ENCODE data around the gene PPP2R5C.
A peak's percentile ranks its signal among the peaks of the same experiment; 100 is the strongest.
"Not testable (repeated sequence)": the region's sequence is repeated elsewhere in the genome, so short reads cannot be mapped to it uniquely, and the experiment has no call there.

The PPP2R5C gene

DNA sequence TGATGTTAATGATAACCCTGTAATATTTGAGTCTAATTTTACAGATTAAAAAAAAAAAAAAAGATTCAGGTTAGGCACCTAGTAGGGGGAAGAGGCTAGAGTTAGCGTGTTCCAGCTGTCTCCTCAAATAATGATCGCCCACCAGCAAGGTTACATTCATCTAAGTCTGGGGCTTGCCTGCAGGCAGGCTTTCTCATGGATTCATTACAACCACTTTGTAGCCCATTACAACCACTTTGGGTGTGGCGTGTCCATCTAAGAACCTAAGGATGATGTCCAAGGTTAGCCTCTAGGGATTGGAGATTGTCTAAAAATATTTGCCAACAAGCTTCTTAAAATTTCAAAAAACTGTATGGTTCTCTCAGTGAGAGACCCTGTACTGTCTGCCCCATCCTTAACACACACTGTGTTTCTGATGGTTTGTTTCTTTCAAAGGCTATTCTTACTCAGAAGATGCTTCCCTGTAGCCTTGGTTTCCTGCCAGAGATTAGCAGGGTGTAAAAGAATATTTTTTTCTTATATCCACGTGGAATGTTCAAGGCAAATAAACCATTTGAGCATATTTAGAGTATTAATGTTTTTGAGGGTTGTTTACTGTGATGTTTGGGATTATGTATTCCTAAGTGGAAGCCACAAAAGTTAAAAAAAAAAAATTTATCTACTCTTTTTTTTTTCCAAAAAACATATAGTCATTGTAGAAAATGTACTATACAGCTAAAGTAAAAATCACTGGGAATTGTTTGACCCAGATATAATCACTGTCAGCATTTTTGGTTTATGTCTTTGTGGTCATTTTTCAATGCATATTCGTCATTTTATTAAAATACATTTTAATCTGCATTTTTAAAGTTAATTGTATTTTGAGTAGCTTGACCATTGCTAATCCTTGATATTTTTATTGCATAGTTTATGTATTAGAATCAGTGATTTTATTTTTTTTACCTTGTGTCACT is 204.5 kb downstream of the PPP2R5C start:
- no peak for DNase-seq (ENCODE audit: low read depth, low spot score)

- DNase-seq (ENCODE audit: low read depth, low spot score): no peak
These were observed 205.2 kb downstream of the PPP2R5C start for GRCh38 chr14:101966742-101967141.

- no peak for DNase-seq (ENCODE audit: low read depth, low spot score)
These were observed 206.7 kb downstream of the PPP2R5C start for GRCh38 chr14:101968186-101968585.

DNA sequence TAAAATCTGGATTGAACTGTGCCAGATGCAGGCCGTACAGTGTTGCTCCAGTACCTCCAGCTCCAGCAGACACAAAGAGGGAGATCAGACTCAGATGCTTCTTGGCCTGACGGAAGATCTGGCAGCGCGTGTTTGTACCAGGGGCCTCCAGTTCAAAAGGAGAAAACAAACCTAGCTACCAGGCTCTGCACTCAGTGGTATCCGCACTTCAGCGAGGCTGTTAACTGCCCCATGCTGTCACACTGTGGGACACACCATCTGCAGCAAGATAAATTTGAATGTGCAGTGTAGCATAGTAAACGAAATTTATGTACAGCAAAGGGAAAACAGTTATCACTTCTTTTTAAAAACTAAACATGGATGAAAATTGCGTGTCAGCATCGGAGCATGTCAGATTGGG is 208.0 kb downstream of the PPP2R5C start:
- no peak for DNase-seq (ENCODE audit: low read depth, low spot score)

GRCh38 chr14:101970830-101971400 is 209.4 kb downstream of the PPP2R5C start:
- DNase-seq (ENCODE audit: low read depth, low spot score): no peak

DNA sequence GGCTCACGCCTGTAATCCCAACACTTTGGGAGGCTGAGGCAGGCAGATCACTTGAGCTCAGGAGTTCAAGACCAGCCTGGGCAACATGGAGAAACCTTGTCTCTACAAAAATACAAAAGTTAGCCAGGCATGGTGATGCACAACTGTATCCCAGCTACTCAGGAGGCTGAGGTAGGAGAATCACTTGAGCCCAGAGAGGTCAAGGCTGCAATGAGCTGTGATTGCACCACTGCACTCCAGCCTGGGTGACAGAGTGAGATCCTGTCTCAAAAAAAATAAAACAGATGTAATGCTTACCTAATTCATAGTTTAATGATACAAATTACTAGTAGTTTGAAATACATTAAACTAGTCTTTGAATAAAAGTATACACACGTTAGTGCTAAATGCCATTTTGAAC is 209.9 kb downstream of the PPP2R5C start:
- not testable (repeated sequence) for DNase-seq (ENCODE audit: low read depth, low spot score)

DNA sequence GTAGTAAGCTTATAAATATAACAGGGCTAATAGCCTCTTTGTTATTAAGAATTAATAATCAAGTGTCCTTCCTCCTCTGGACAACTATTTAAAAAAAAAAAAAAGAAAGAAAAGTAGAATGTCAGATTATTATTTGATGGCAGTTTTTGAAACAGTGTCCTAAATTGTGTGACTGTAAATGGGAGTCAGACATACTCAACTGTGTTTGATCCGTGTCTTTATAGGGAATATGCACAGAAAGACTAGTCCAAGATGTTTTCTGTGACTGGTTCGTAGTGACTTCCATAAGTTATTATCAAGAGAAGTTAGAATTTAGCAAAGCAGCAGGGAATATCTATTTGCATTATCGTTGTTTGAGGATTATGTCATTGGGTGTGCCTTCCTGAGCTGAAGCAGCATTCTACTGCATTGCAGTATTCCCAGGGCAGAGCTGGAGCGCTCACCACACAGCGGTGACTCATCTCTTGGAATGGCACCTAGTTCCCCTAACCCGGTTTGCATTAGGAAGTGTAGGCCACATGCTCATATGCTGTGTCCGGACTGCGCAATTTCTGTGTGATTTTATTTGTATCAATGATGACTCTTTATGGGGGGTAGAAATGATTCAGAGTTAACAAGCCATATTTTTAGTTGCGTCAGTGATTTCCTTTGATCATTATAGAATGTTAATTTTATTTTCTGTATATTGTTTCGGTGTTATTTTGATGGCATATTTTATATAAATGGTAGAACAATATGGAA is 210.8 kb downstream of the PPP2R5C start:
- peak; percentile 68 for DNase-seq (ENCODE audit: low read depth, low spot score)

GRCh38 chr14:101973356-101973755 is 211.8 kb downstream of the PPP2R5C start:
- DNase-seq (ENCODE audit: low read depth, low spot score): no peak

DNA sequence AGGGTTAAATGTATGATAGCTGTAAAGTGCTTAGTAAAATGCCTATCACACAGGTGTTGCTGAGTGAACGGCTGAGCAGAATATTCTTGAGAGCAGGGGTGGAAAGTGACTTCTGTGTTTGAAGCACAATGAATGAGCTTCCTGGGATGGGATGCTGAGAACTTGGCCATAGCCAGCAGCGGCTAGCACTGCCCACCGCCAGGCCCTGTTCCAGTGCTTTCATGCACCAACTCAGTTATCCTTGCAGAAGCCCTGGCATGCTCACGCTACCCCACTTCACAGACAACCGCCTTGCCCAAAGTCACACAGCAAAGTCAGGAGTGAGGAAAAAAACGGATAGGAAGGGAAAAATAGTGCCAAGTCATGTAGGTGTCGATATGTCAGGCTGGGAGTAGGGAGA is 213.7 kb downstream of the PPP2R5C start:
- DNase-seq (ENCODE audit: low read depth, low spot score): no peak

All from ELF-1 (cell line).